ENCODE measurements around the gene TRMT2A.

DNA sequence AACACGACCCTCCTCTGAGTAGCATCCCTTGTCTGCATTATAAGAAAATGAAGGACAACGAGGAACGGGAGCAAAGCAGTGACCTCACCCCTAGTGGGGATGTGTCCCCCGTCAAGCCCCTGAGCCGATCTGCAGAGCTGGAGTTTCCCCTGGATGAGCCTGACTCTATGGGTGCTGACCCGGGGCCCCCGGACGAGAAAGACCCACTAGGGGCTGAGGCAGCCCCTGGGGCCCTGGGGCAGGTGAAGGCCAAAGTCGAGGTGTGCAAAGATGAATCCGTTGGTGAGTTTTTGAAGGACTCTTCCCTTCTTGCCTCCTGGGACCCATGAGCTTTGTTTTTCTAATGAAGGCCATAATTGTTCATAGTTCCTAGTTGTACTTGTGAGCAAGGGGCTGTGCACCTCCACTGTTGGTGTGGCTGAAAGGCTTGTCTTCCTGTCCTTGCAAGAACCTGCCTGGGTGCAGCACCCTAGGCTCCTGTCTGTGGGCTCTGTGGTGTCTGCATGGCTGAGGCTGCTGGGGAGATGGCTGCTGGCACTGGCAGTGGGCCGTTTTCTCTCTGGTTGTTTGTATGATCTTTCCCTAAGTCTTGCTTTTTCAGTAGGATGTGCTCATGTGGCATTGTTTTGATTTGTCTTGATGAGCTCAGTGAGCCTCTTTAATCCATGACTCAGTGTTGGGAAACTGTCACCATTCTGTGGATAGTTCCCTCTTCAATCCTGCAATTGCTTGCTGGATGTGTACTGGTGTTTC is 26.9 kb downstream of the TRMT2A start:
- no peak for TF ChIP-seq POLR2AphosphoS5 (IDR thresholded peaks at IDR 0.05; ENCODE audit: low read depth, low read length)
- TF ChIP-seq POLR2A (IDR thresholded peaks at IDR 0.05; ENCODE audit: low read depth, low read length): no peak

All from GM12892 (cell line).